Astrocyte of the hippocampus (primary cell): ENCODE data around the gene TANGO2.

Experiments used
- DNase-seq: peaks from one replicate; pipeline ENCODE4 v3.0.0; 2011; ENCODE audit warnings: low read depth, low spot score

The TANGO2 gene

GRCh38 chr22:19983741-19984140, 37.2 kb upstream of the TANGO2 start:
- no peak for DNase-seq

GRCh38 chr22:19984201-19984753, 36.6 kb upstream of the TANGO2 start:
- DNase-seq = peak; percentile 83

GRCh38 chr22:19984851-19985811, 35.8 kb upstream of the TANGO2 start:
- no peak for DNase-seq

GRCh38 chr22:19986011-19986409, 34.9 kb upstream of the TANGO2 start:
- DNase-seq = no peak

- DNase-seq = peak; percentile 92
Observed at GRCh38 chr22:19986410-19987341, 34.2 kb upstream of the TANGO2 start.

GRCh38 chr22:19987394-19988306, 33.3 kb upstream of the TANGO2 start:
- no peak for DNase-seq

- no peak for DNase-seq
Observed at GRCh38 chr22:19988331-19988808, 32.5 kb upstream of the TANGO2 start.

- DNase-seq = no peak
Observed at GRCh38 chr22:19988965-19989724, 31.8 kb upstream of the TANGO2 start.

GRCh38 chr22:19989725-19990067, 31.2 kb upstream of the TANGO2 start:
- no peak for DNase-seq

- no peak for DNase-seq
Observed at GRCh38 chr22:19990188-19990587, 30.7 kb upstream of the TANGO2 start.

- DNase-seq = no peak
Observed at GRCh38 chr22:19990609-19991394, 30.1 kb upstream of the TANGO2 start.

GRCh38 chr22:19991395-19991644, 29.6 kb upstream of the TANGO2 start:
- DNase-seq = no peak

- peak; percentile 84 for DNase-seq
Observed at GRCh38 chr22:19991645-19992451, 29.1 kb upstream of the TANGO2 start.

- DNase-seq = no peak
Observed at GRCh38 chr22:19992481-19992911, 28.4 kb upstream of the TANGO2 start.

GRCh38 chr22:19992921-19993355, 28.0 kb upstream of the TANGO2 start:
- no peak for DNase-seq

GRCh38 chr22:19993926-19994325, 27.0 kb upstream of the TANGO2 start:
- DNase-seq = no peak

- DNase-seq = no peak
Observed at GRCh38 chr22:19994851-19995610, 25.9 kb upstream of the TANGO2 start.
